Stomach (tissue), 9 donors: ENCODE results near the gene ACOXL. TPM values are rescaled to one million over a fixed set of nuclear protein-coding genes. Genes with fewer than 3 reads are reported as not detected.

ENCODE experiments used
- DNase-seq, 2 donors: peaks; one replicate each; pipeline versions ENCODE4 v3.0.0 to v3.0.0-alpha.2; 2013 to 2019
- H3K27ac ChIP-seq, 5 donors: fragments of 200-600 bp in 4 of 5; sonication (generic) in 4 of 5; one replicate each; pipeline ENCODE4 v1.5.1; 2013 to 2019; ENCODE audit warnings: mild to moderate bottlenecking in 1 of 5, moderate library complexity in 1 of 5
- H3K27me3 ChIP-seq, 3 donors: fragments of 200-600 bp; sonication (generic); one replicate each; pipeline ENCODE4 v1.5.1; 2017 to 2019; ENCODE audit warnings: mixed run types in 1 of 3
- H3K36me3 ChIP-seq, 4 donors: fragments of 200-600 bp; sonication (generic); 1 replicate in 3 of 4; 2 replicates in 1 of 4; pipeline ENCODE4 v1.5.1; 2016 to 2019
- H3K4me1 ChIP-seq, 4 donors: fragments of 200-600 bp; sonication (generic); one replicate each; pipeline ENCODE4 v1.5.1; 2016 to 2019
- H3K4me3 ChIP-seq, 4 donors: fragments of 200-600 bp; sonication (generic) in 3 of 4; one replicate each; pipeline ENCODE4 v1.5.1; 2016 to 2019; ENCODE audit warnings: mild to moderate bottlenecking in 1 of 4
- H3K9me3 ChIP-seq, 4 donors: fragments of 200-600 bp; sonication (generic); one replicate each; pipeline ENCODE4 v1.5.1; 2016 to 2019
- EP300 ChIP-seq: sonication (generic); formaldehyde crosslinking; IDR thresholded peaks from one replicate; pipeline ENCODE4 v1.6.1; 2017; ENCODE audit warnings: antibody characterized with exemption
- POLR2A ChIP-seq, 4 donors: fragments of 450-650 bp; IDR thresholded peaks; one replicate each; pipeline ENCODE4 v1.6.1; 2016; ENCODE audit warnings: antibody characterized with exemption in 4 of 4, control low read depth in 2 of 4, mild to moderate bottlenecking in 1 of 4, moderate library complexity in 1 of 4
- POLR2AphosphoS5 ChIP-seq, 3 donors: sonication (generic); formaldehyde crosslinking; IDR thresholded peaks; one replicate each; pipeline ENCODE4 v1.6.1; 2016; ENCODE audit warnings: antibody characterized with exemption in 3 of 3
- WGBS, 5 donors: extraction: QIAGEN DNeasy Blood & Tissue Kit in 3 of 5; methylation state at CpG; one replicate each; pipeline versions ENCODE4 v1.1.5 to v1.1.7; 2013 to 2018; 5-methylcytosine and 5-hydroxymethylcytosine counted together
- intact Hi-C: fragments of 100-400 bp; cut with DNase I; formaldehyde crosslinking; loops from one replicate; pipeline ENCODE4 v1.15.1; 2023; ENCODE audit warnings: low total_unique reads
- polyA plus RNA-seq, 3 donors: library from polyadenylated mRNA; stranded (reverse); fragments of 200-250 nt; gene quantifications; one replicate each; pipeline ENCODE4 v1.2.3, GENCODE V29; 2013
- total RNA-seq, 5 donors: library from RNA; depleted of rRNA; stranded (reverse); fragments of >200 nt; gene quantifications; one replicate each; pipeline versions ENCODE4 v1.1.0 to v1.2.3, GENCODE V29; 2014 to 2016
- TF ChIP-seq, protein P1 (sequence below), 7 experiments: fragments of 450-650 bp in 4 of 7; fragments of 200-600 bp in 3 of 7; sonication (generic) in 3 of 7; IDR thresholded peaks; one replicate each; pipeline ENCODE4 v1.5.1; 2016 to 2019; ENCODE audit warnings: antibody characterized with exemption in 7 of 7, control low read depth in 2 of 7, mild to moderate bottlenecking in 1 of 7
- donor health status: healthy with polysubstance abuse.
- donor health status: Bipolar disorder and iron deficiency.
- donor health status: healthy.

ACOXL gene
- total and polyA plus RNA-seq, 8 donors = 0.10 to 1.3 (median 0.45) TPM; not detected in 3

DNA sequence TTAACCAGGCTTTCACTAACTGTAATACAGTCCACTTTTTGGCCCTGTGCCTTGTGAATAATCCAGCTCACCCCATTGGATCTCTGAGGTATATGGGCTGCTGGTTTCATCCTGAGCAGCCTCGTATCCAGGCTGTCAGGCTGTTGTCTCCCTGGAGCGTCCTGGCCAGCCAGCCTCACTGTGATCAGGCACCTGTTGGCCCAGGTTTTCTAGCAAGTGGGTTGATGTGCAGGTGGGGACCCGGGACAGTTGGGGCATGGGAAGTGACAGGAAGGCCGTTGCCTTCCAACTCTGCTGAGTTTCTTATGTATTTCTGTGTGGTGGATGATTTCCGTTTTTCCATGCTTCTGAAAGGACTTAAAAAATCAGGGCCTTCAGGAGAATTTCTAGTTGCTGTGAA, 132.4 kb downstream of the ACOXL start:
- Histone ChIP-seq H3K4me1 (no peaks in the 10 kb centered on the region), H3K27me3 (peaks cover 0 to 41% (median 0%) of the 10 kb centered on the region in 3 donors), H3K9me3 (no peaks in the 10 kb centered on the region), H3K4me3 (no peak overlapping the region), H3K36me3 (no peaks in the 10 kb centered on the region), H3K27ac (no peak overlapping the region)
- no peak for DNase-seq
- intact Hi-C loops = no loop called here
- WGBS, 5 donors = 81 to 90% (median 84%) methylated on average over 3 to 5 of the region's 5 CpGs
- TF ChIP-seq EP300 (no peak), POLR2AphosphoS5 (IDR thresholded peaks at IDR 0.05) (no peak), POLR2A (IDR thresholded peaks at IDR 0.05) (no peak)
- TF ChIP-seq, protein P1, sequence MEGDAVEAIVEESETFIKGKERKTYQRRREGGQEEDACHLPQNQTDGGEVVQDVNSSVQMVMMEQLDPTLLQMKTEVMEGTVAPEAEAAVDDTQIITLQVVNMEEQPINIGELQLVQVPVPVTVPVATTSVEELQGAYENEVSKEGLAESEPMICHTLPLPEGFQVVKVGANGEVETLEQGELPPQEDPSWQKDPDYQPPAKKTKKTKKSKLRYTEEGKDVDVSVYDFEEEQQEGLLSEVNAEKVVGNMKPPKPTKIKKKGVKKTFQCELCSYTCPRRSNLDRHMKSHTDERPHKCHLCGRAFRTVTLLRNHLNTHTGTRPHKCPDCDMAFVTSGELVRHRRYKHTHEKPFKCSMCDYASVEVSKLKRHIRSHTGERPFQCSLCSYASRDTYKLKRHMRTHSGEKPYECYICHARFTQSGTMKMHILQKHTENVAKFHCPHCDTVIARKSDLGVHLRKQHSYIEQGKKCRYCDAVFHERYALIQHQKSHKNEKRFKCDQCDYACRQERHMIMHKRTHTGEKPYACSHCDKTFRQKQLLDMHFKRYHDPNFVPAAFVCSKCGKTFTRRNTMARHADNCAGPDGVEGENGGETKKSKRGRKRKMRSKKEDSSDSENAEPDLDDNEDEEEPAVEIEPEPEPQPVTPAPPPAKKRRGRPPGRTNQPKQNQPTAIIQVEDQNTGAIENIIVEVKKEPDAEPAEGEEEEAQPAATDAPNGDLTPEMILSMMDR (IDR thresholded peaks at IDR 0.05) = no peak

DNA sequence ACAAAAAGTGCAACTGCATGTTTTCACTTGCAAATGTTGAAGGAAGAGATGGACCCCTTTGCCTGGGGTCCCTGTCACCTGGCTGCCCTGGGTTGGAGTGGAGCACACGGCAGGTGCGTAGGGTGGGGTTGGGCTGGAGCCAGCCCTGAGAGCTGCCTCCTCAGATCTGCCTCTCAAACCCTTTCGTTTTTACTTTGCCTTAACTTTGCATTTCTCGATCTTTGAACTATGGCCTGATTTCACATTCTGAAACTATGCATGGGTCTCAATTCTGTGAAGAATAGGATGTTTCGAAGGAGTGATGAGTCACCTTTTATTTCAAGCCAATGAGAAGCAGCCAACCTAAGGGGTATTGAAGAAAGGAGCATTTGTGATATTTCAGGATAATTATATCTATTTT, 132.8 kb downstream of the ACOXL start:
- intact Hi-C loops = no loop called here
- Histone ChIP-seq H3K27me3 (peaks cover 0 to 37% (median 0%) of the 10 kb centered on the region in 3 donors), H3K9me3 (no peaks in the 10 kb centered on the region), H3K27ac (no peak overlapping the region), H3K4me3 (no peak overlapping the region), H3K4me1 (no peaks in the 10 kb centered on the region), H3K36me3 (no peaks in the 10 kb centered on the region)
- TF ChIP-seq, protein P1 (IDR thresholded peaks at IDR 0.05) = no peak
- no peak for TF ChIP-seq POLR2A (IDR thresholded peaks at IDR 0.05)
- no peak for TF ChIP-seq POLR2AphosphoS5 (IDR thresholded peaks at IDR 0.05)
- TF ChIP-seq EP300 = no peak
- DNase-seq = no peak
- WGBS, 5 donors = 60 to 78% (median 67%) methylated on average over 5 of the region's 5 CpGs

DNA sequence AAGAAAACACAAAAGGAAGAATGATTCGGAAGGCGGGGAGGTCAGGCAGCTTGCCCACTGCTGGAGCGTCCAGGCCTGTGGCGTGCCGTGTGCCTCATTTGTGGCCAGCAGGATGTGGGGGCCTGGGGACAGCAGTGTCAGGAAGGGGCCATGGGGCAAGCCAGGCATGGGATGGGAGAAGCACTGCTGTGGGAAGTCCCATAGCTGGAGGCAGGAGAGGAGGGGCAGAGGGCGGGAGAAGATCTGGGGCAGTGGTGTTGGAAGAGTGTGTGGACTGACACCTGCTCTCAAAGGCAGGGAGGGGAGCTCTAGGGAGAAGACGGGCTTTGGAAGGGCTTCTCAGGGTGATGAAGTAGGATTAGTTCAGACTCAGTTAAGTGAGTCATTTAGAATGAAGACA, 133.7 kb downstream of the ACOXL start:
- peaks cover 0 to 29% (median 0%) of the 10 kb centered on the region in 3 donors for H3K27me3 ChIP-seq
- intact Hi-C loops = no loop called here
- H3K4me3 ChIP-seq = no peak overlapping the region
- TF ChIP-seq POLR2A (IDR thresholded peaks at IDR 0.05) (no peak), POLR2AphosphoS5 (IDR thresholded peaks at IDR 0.05) (no peak), EP300 (no peak)
- TF ChIP-seq, protein P1 (IDR thresholded peaks at IDR 0.05) = no peak
- no peak overlapping the region for H3K27ac ChIP-seq
- H3K9me3 ChIP-seq = no peaks in the 10 kb centered on the region
- WGBS, 5 donors = 78 to 87% (median 82%) methylated on average over 7 of the region's 7 CpGs
- no peaks in the 10 kb centered on the region for H3K36me3 ChIP-seq
- no peak for DNase-seq
- H3K4me1 ChIP-seq = no peaks in the 10 kb centered on the region

DNA sequence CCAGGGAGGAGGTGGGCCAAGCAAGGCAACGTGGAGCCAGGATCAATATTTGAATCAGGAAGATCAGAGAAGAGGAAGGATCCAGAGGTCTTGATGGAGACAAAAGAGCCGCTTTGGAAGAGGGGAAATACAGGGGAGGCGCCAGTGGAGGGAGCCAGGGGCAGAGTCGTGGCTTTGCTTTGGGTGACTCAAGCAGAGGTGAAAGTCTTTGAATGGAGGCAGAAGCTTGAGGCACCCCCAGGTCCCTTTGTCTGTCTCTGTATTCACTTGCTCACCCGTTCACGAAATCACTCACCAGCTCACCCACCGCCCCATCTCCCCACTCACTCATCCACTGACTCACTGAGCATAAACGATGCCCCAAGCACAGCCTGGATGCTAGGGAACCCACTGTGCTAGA, 134.1 kb downstream of the ACOXL start:
- intact Hi-C loops = no loop called here
- H3K4me3 ChIP-seq = no peak overlapping the region
- H3K27me3 ChIP-seq = peaks cover 0 to 27% (median 0%) of the 10 kb centered on the region in 3 donors
- H3K27ac ChIP-seq = no peak overlapping the region
- no peaks in the 10 kb centered on the region for H3K9me3 ChIP-seq
- no peaks in the 10 kb centered on the region for H3K4me1 ChIP-seq
- 71 to 83% (median 78%) methylated on average over 8 of the region's 8 CpGs for WGBS, 5 donors
- no peaks in the 10 kb centered on the region for H3K36me3 ChIP-seq
- DNase-seq = no peak
- TF ChIP-seq POLR2A (IDR thresholded peaks at IDR 0.05) = no peak
- TF ChIP-seq, protein P1 (IDR thresholded peaks at IDR 0.05) = no peak
- TF ChIP-seq EP300 = no peak
- TF ChIP-seq POLR2AphosphoS5 (IDR thresholded peaks at IDR 0.05) = no peak
